GM12801 (cell line): ENCODE measurements around the gene KCNG2.

Source experiments
- CTCF ChIP-seq: IDR thresholded peaks from one replicate; pipeline ENCODE4 v1.5.1; 2011; ENCODE audit warnings: control low read depth; ENCODE audit not compliant: insufficient read length; ENCODE audit errors: extremely low read depth

The KCNG2 gene

GRCh38 chr18:79859314-79859713 lies 61.6 kb downstream of the KCNG2 start:
- no peak for TF ChIP-seq CTCF

- TF ChIP-seq CTCF = no peak
Observed at GRCh38 chr18:79861687-79862086, 63.9 kb downstream of the KCNG2 start.

- no peak for TF ChIP-seq CTCF
Observed at GRCh38 chr18:79862562-79862961, 64.8 kb downstream of the KCNG2 start.

GRCh38 chr18:79863161-79864005 lies 65.6 kb downstream of the KCNG2 start:
- no peak for TF ChIP-seq CTCF

GRCh38 chr18:79864006-79864725 lies 66.4 kb downstream of the KCNG2 start:
- TF ChIP-seq CTCF = no peak

- TF ChIP-seq CTCF = no peak
Observed at GRCh38 chr18:79866889-79867574, 69.3 kb downstream of the KCNG2 start.

- no peak for TF ChIP-seq CTCF
Observed at GRCh38 chr18:79867666-79868065, 69.9 kb downstream of the KCNG2 start.
